ENCODE measurements around the gene DOCK11. TPM values are rescaled to one million over a fixed set of nuclear protein-coding genes. Genes with fewer than 3 reads are reported as not detected.

Gene DOCK11
- total and polyA plus RNA-seq, 2 donors (not counting 3 experiments of a cell fraction or from before 2014, with no cell fraction given) = 0.37 to 0.86 TPM

- H3K4me3 ChIP-seq (replicated peaks in 1 of 3; ENCODE audit: insufficient read depth in 1 of 3, low read depth in 1 of 3, low read length in 3 of 3) = no peak overlapping the region
- H3K9me3 ChIP-seq (replicated peaks; ENCODE audit: control insufficient read depth, insufficient read depth, low read length) = no peaks in the 10 kb centered on the region
- H3K27me3 ChIP-seq (ENCODE audit: control insufficient read depth in 2 of 2, insufficient read depth in 2 of 2, low read length in 2 of 2) = no peaks in the 10 kb centered on the region
- H3K4me2 ChIP-seq (ENCODE audit: insufficient read depth, low read length) = no peak overlapping the region
- H2AFZ ChIP-seq (ENCODE audit: low read depth, low read length) = no peak overlapping the region
- H3K36me3 ChIP-seq (ENCODE audit: control insufficient read depth in 2 of 2, extremely low read depth in 1 of 2, insufficient read depth in 2 of 2, low read length in 2 of 2) = no peaks in the 10 kb centered on the region
- H3K9ac ChIP-seq (replicated peaks; ENCODE audit: extremely low read depth, insufficient read depth, low read length) = no peak overlapping the region
- no peaks in the 10 kb centered on the region for H4K20me1 ChIP-seq (replicated peaks; ENCODE audit: control insufficient read depth, extremely low read depth, insufficient read depth, low read length)
- no peak for FAIRE-seq
- ChIA-PET CTCF (no interaction called here), POLR2A (no interaction called here)
- no peaks in the 10 kb centered on the region for H3K4me1 ChIP-seq (ENCODE audit: control insufficient read depth, extremely low read depth, insufficient read depth, low read length)
- dilution Hi-C loops (cut with MboI; ENCODE audit: extremely low pct_ligation_motif_present, low sequenced_read_pairs) (no loop called here), intact Hi-C loops (cut with micrococcal nuclease) (no loop called here)
- no TSS peak for BruUV-seq (replicated peaks)
- H3K27ac ChIP-seq (ENCODE audit: insufficient read depth, low read depth, low read length) = no peak overlapping the region
- no peaks in the 10 kb centered on the region for H3K9me1 ChIP-seq (replicated peaks; ENCODE audit: control insufficient read depth, extremely low read depth, insufficient read depth, low read length)
- DNase-seq (ENCODE audit: low read depth, low spot score) = no peak
- TF ChIP-seq MYC (IDR thresholded peaks at IDR 0.05; ENCODE audit: low read depth, low read length) (no peak), GATA2 (IDR thresholded peaks at IDR 0.05; ENCODE audit: insufficient read depth, insufficient read length, low read depth, low read length) (no peak), JUN (IDR thresholded peaks at IDR 0.05; ENCODE audit: borderline replicate concordance, insufficient read depth, insufficient read length, low read depth) (no peak), EZH2 (IDR thresholded peaks at IDR 0.05; ENCODE audit: borderline replicate concordance, low read depth, low read length, severe bottlenecking) (no peak)
- H3K79me2 ChIP-seq (ENCODE audit: control insufficient read depth, insufficient read depth, low read length) = no peaks in the 10 kb centered on the region
These were observed 97.8 kb downstream of the DOCK11 start for GRCh38 chrX:118593407-118593806.

DNA sequence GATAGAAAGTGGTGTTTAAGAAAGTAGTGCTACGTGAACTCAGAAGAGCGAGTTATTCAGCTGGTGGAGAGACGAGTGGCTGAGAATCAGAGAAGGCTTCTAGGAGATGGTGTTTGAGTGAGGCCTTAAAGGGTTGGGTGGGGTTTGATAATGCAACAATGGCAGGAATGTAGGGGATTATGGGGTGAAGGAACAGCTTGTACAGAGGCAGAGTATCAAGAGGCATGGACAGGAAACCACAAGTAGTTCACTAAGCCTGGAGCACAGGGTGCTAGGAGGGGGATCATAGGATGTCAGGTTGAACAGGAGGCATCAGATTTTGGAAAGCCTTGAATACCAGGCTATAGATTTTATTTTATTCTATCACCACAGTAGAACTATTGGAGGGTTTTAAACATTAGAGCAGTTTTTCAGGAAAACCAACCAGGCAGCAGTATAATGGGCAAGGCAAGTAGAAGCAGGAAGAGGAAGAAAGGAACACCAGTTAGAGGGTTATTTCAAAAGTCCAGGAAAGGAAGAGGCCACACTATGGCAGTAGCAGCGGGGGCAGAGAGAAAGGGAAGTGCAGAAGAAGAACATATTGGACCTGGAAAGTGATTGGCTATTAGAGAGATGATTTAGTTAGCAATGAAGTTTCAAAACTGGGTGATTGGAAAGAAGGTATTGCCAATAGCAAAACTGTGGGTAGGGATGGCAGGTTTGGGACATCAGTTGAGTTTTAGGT lies 99.2 kb downstream of the DOCK11 start:
- Histone ChIP-seq H3K27me3 (ENCODE audit: control insufficient read depth in 2 of 2, insufficient read depth in 2 of 2, low read length in 2 of 2) (peaks cover 0 to 1% of the 10 kb centered on the region in 2 experiments), H3K4me1 (ENCODE audit: control insufficient read depth, extremely low read depth, insufficient read depth, low read length) (no peaks in the 10 kb centered on the region), H3K36me3 (ENCODE audit: control insufficient read depth in 2 of 2, extremely low read depth in 1 of 2, insufficient read depth in 2 of 2, low read length in 2 of 2) (no peaks in the 10 kb centered on the region), H2AFZ (ENCODE audit: low read depth, low read length) (no peak overlapping the region), H3K9me3 (replicated peaks; ENCODE audit: control insufficient read depth, insufficient read depth, low read length) (no peaks in the 10 kb centered on the region), H3K9me1 (replicated peaks; ENCODE audit: control insufficient read depth, extremely low read depth, insufficient read depth, low read length) (no peaks in the 10 kb centered on the region), H3K27ac (ENCODE audit: insufficient read depth, low read depth, low read length) (no peak overlapping the region), H3K4me3 (replicated peaks in 1 of 3; ENCODE audit: insufficient read depth in 1 of 3, low read depth in 1 of 3, low read length in 3 of 3) (no peak overlapping the region), H3K79me2 (ENCODE audit: control insufficient read depth, insufficient read depth, low read length) (no peaks in the 10 kb centered on the region), H3K9ac (replicated peaks; ENCODE audit: extremely low read depth, insufficient read depth, low read length) (no peak overlapping the region), H3K4me2 (ENCODE audit: insufficient read depth, low read length) (no peak overlapping the region), H4K20me1 (replicated peaks; ENCODE audit: control insufficient read depth, extremely low read depth, insufficient read depth, low read length) (no peaks in the 10 kb centered on the region)
- BruUV-seq (replicated peaks) = no TSS peak
- intact Hi-C loops (cut with micrococcal nuclease) = no loop called here
- FAIRE-seq (no peak), DNase-seq (ENCODE audit: low read depth, low spot score) (no peak)
- ChIA-PET POLR2A (no interaction called here), CTCF (no interaction called here)
- dilution Hi-C loops (cut with MboI; ENCODE audit: extremely low pct_ligation_motif_present, low sequenced_read_pairs) = no loop called here
- TF ChIP-seq EZH2 (IDR thresholded peaks at IDR 0.05; ENCODE audit: borderline replicate concordance, low read depth, low read length, severe bottlenecking) (no peak), MYC (IDR thresholded peaks at IDR 0.05; ENCODE audit: low read depth, low read length) (no peak), JUN (IDR thresholded peaks at IDR 0.05; ENCODE audit: borderline replicate concordance, insufficient read depth, insufficient read length, low read depth) (no peak), POLR2AphosphoS5 (IDR thresholded peaks at IDR 0.05; ENCODE audit: insufficient read depth, low read depth, low read length) (no peak), GATA2 (IDR thresholded peaks at IDR 0.05; ENCODE audit: insufficient read depth, insufficient read length, low read depth, low read length) (no peak), POLR2A (IDR thresholded peaks at IDR 0.05; ENCODE audit: low read depth, low read length) (no peak), FOS (IDR thresholded peaks at IDR 0.05; ENCODE audit: borderline replicate concordance, insufficient read depth, low read length) (no peak)
- TF ChIP-seq, protein P1, sequence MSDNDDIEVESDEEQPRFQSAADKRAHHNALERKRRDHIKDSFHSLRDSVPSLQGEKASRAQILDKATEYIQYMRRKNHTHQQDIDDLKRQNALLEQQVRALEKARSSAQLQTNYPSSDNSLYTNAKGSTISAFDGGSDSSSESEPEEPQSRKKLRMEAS (IDR thresholded peaks at IDR 0.05; ENCODE audit: insufficient read depth, insufficient read length) = no peak
- TF ChIP-seq, protein P2, sequence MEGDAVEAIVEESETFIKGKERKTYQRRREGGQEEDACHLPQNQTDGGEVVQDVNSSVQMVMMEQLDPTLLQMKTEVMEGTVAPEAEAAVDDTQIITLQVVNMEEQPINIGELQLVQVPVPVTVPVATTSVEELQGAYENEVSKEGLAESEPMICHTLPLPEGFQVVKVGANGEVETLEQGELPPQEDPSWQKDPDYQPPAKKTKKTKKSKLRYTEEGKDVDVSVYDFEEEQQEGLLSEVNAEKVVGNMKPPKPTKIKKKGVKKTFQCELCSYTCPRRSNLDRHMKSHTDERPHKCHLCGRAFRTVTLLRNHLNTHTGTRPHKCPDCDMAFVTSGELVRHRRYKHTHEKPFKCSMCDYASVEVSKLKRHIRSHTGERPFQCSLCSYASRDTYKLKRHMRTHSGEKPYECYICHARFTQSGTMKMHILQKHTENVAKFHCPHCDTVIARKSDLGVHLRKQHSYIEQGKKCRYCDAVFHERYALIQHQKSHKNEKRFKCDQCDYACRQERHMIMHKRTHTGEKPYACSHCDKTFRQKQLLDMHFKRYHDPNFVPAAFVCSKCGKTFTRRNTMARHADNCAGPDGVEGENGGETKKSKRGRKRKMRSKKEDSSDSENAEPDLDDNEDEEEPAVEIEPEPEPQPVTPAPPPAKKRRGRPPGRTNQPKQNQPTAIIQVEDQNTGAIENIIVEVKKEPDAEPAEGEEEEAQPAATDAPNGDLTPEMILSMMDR (IDR thresholded peaks at IDR 0.05; ENCODE audit: extremely low read depth in 1 of 2, insufficient read depth in 1 of 2, low read depth in 1 of 2, low read length in 2 of 2) = no peak
